K562 (cell line): ENCODE results near the gene APBB2. TPM values are rescaled to one million over a fixed set of nuclear protein-coding genes. Genes with fewer than 3 reads are reported as not detected.

Source experiments
- ATAC-seq: fragments of 200-7000 bp; cut with Tn5 transposase; 3 replicates; pipeline ENCODE4 v1.9.1; 2020; ENCODE audit warnings: moderate library complexity
- BruUV-seq: library from RNA; stranded (reverse); fragments of 400-500 nt; replicated peaks from 2 replicates; lab custom pipeline; 2021; lab: Mats Ljungman, UMichigan
- CTCF ChIA-PET: fragments of 300-600 bp; formaldehyde crosslinking; extraction: SDS; loops from one replicate; lab custom pipeline; 2021; ENCODE audit warnings: low intra/inter-chr PET ratio; lab: Yijun Ruan, JAX
- POLR2A ChIA-PET: fragments of 300-600, 350-650 bp; sonication (Branson Sonifier 250); formaldehyde crosslinking; extraction: SDS; loops from one replicate; lab custom pipeline; 2021; ENCODE audit warnings: antibody characterized with exemption, inconsistent platforms; lab: Yijun Ruan, JAX
- DNase-seq, 4 experiments: peaks; one replicate each; pipeline versions ENCODE4 v3.0.0 to v3.0.0-alpha.2; 2011 to 2018; ENCODE audit warnings: low spot score in 3 of 4, mixed read lengths in 3 of 4; ENCODE audit errors: extremely low read depth in 1 of 4
- FAIRE-seq: peaks from 2 replicates; lab custom pipeline; 2011; peaks lifted over from hg19 to GRCh38; lab: Jason Lieb, UNC
- H2AFZ ChIP-seq: 2 replicates; pipeline ENCODE4 v1.6.0; 2011; ENCODE audit warnings: low read depth, low read length, control low read depth, inconsistent platforms
- H3K27ac ChIP-seq: fragments of 200-600 bp; 3 replicates; pipeline ENCODE4 v1.8.0; 2011; ENCODE audit warnings: low read depth, mild to moderate bottlenecking, control low read depth, inconsistent platforms, low read length, moderate library complexity, mixed read lengths; ENCODE audit errors: extremely low read depth
- H3K27me3 ChIP-seq, 2 experiments: fragments of 300-600 bp in 1 of 2; 2 replicates in 1 of 2; 3 replicates in 1 of 2; pipeline versions ENCODE4 v1.6.0 to v1.8.0; 2011; ENCODE audit warnings: inconsistent platforms in 2 of 2, low read length in 2 of 2, mild to moderate bottlenecking in 1 of 2, mixed read lengths in 1 of 2, moderate library complexity in 1 of 2; ENCODE audit not compliant: control insufficient read depth in 2 of 2, insufficient read depth in 2 of 2
- H3K36me3 ChIP-seq: fragments of 300-600 bp; 3 replicates; pipeline ENCODE4 v1.8.0; 2011; ENCODE audit warnings: mild to moderate bottlenecking, low read length, inconsistent platforms; ENCODE audit not compliant: control insufficient read depth, insufficient read depth
- H3K4me1 ChIP-seq, 2 experiments: fragments of 200-600 bp in 1 of 2; replicated peaks in 1 of 2; 2 replicates in 1 of 2; 3 replicates in 1 of 2; pipeline versions ENCODE4 v1.5.1 to v1.8.0; 2011; ENCODE audit warnings: inconsistent platforms in 2 of 2, low read length in 2 of 2, mild to moderate bottlenecking in 1 of 2, mixed read lengths in 1 of 2, moderate library complexity in 1 of 2; ENCODE audit not compliant: control insufficient read depth in 2 of 2, insufficient read depth in 2 of 2
- H3K4me2 ChIP-seq: 2 replicates; pipeline ENCODE4 v1.6.1; 2011; ENCODE audit warnings: low read length, control low read depth, inconsistent platforms, mixed read lengths; ENCODE audit not compliant: insufficient read depth
- H3K4me3 ChIP-seq: fragments of 200-600 bp; sonication (generic), shearing (Covaris generic); 2 replicates; pipeline ENCODE4 v1.5.1; 2016; ENCODE audit warnings: control low read depth, inconsistent platforms
- H3K79me2 ChIP-seq: fragments of 200-600 bp; 3 replicates; pipeline ENCODE4 v1.8.0; 2011; ENCODE audit warnings: low read length, inconsistent platforms; ENCODE audit not compliant: control insufficient read depth, insufficient read depth
- H3K9ac ChIP-seq, 2 experiments: 2 replicates each; pipeline versions ENCODE4 v1.6.0 to v1.6.1; 2011; ENCODE audit warnings: low read depth in 2 of 2, low read length in 2 of 2, control low read depth in 1 of 2, inconsistent platforms in 1 of 2, mild to moderate bottlenecking in 1 of 2, mixed read lengths in 1 of 2; ENCODE audit not compliant: insufficient read depth in 1 of 2
- H3K9me1 ChIP-seq: one replicate; pipeline ENCODE4 v1.6.0; 2011; ENCODE audit warnings: inconsistent platforms, mild to moderate bottlenecking, low read length, moderate library complexity; ENCODE audit not compliant: control insufficient read depth, insufficient read depth
- H3K9me3 ChIP-seq: replicated peaks from 2 replicates; pipeline ENCODE4 v1.5.1; 2011; ENCODE audit warnings: low read depth, low read length, inconsistent platforms; ENCODE audit not compliant: control insufficient read depth, insufficient read depth
- H4K20me1 ChIP-seq: replicated peaks from 2 replicates; pipeline ENCODE4 v1.6.1; 2011; ENCODE audit warnings: low read length, inconsistent platforms, mixed read lengths; ENCODE audit not compliant: control insufficient read depth, insufficient read depth
- CTBP1 ChIP-seq: fragments of 450-650 bp; IDR thresholded peaks from 2 replicates; pipeline ENCODE4 v1.6.1; 2016; ENCODE audit warnings: borderline replicate concordance
- KAT7 ChIP-seq: sonication (generic); formaldehyde crosslinking; IDR thresholded peaks from 2 replicates; pipeline ENCODE4 v1.8.0; 2022; ENCODE audit warnings: missing genetic modification reagents, mild to moderate bottlenecking, borderline replicate concordance
- MBD2 ChIP-seq: sonication (generic); IDR thresholded peaks from 2 replicates; pipeline ENCODE4 v1.6.1; 2016; ENCODE audit warnings: low read depth, borderline replicate concordance
- MTF1 ChIP-seq: fragments of 250-450 bp; sonication (Bioruptor Pico); IDR thresholded peaks from 2 replicates; pipeline ENCODE4 v1.9.0; 2021; ENCODE audit warnings: moderate library complexity, mild to moderate bottlenecking, inconsistent platforms, borderline replicate concordance
- NR2C1 ChIP-seq, 2 experiments: fragments of 450-650 bp; IDR thresholded peaks; 2 replicates each; pipeline ENCODE4 v1.6.1; 2017; ENCODE audit warnings: mild to moderate bottlenecking in 2 of 2, antibody characterized with exemption in 1 of 2, inconsistent platforms in 1 of 2, missing compliant biosample characterization in 1 of 2, missing genetic modification characterization in 1 of 2
- POLR2A ChIP-seq: fragments of 450-650 bp; conservative IDR thresholded peaks from 2 replicates; pipeline ENCODE4 v1.6.1; 2016
- PTRF ChIP-seq: fragments of 450-650 bp; IDR thresholded peaks from 2 replicates; pipeline ENCODE4 v1.6.1; 2016; ENCODE audit warnings: mild to moderate bottlenecking, missing genetic modification characterization, missing compliant biosample characterization
- ZNF239 ChIP-seq: fragments of 250-450 bp; sonication (Bioruptor Pico); IDR thresholded peaks from 2 replicates; pipeline ENCODE4 v1.4.0; 2020; ENCODE audit warnings: mild to moderate bottlenecking
- ZNF280A ChIP-seq: fragments of 450-650 bp; IDR thresholded peaks from 2 replicates; pipeline ENCODE4 v1.6.1; 2018; ENCODE audit warnings: mild to moderate bottlenecking, low read depth; ENCODE audit not compliant: partially characterized antibody
- ZNF384 ChIP-seq: IDR thresholded peaks from 2 replicates; pipeline ENCODE4 v1.6.1; 2012; ENCODE audit warnings: low read depth, low read length, improper control_type of control experiment
- WGBS: fragments of 100-300 bp; shearing (Covaris generic); methylation state at CpG from one replicate; pipeline ENCODE4 v1.1.6; 2016; ENCODE audit warnings: low coverage, mixed read lengths; ENCODE audit not compliant: insufficient coverage; ENCODE audit errors: missing lambda C conversion rate; 5-methylcytosine and 5-hydroxymethylcytosine counted together
- in situ Hi-C: fragments of 300-500 bp; cut with MboI; formaldehyde crosslinking; loops from 4 replicates; pipeline ENCODE4 v1.15.0; 2018; ENCODE audit warnings: inconsistent platforms, mixed read lengths
- intact Hi-C: fragments of 100-400 bp; cut with micrococcal nuclease; formaldehyde crosslinking; loops from 2 replicates; pipeline ENCODE4 v1.14.2; 2022
- polyA plus RNA-seq, 8 experiments: library from polyadenylated mRNA; depleted of rRNA in 4 of 8; stranded (reverse) in 5 of 8; unstranded in 3 of 8; fragments of >200 nt; fragmentation: Nextera tagmentation in 2 of 8; fragmentation: Illumina TruSeq in 1 of 8; extraction: Ambion mirVana in 2 of 8; extraction: Trizol in 1 of 8; gene quantifications; 2 replicates each; pipeline versions ENCODE4 v1.2.1 to v1.2.3, GENCODE V29; 2011 to 2014; ENCODE audit warnings: inconsistent platforms in 1 of 8, missing spikeins in 1 of 8
- total RNA-seq, 7 experiments: library from RNA; depleted of rRNA in 6 of 7; stranded (reverse); fragments of >200 nt in 6 of 7; fragmentation: Illumina TruSeq in 2 of 7; extraction: Trizol in 2 of 7; gene quantifications; 2 replicates each; pipeline versions ENCODE4 v1.2.1 to v1.2.3, GENCODE V29; 2011 to 2021; ENCODE audit warnings: low replicate concordance in 1 of 7
- TF ChIP-seq, protein P1 (sequence below): fragments of 250-450 bp; sonication (Bioruptor Pico); IDR thresholded peaks from 2 replicates; pipeline ENCODE4 v1.8.0; 2022; ENCODE audit warnings: inconsistent platforms

Gene APBB2
- total and polyA plus RNA-seq, 9 of the 15 experiments (the other 6 are each of a cell fraction or from before 2014, with no cell fraction given) = 0.08 to 2.1 (median 1.4) TPM

GRCh38 chr4:40829586-40829985 lies 384.8 kb downstream of the APBB2 start:
- Histone ChIP-seq H4K20me1 (no peaks in the 10 kb centered on the region), H3K27ac (no peak overlapping the region), H3K9me1 (peaks cover 2% of the 10 kb centered on the region), H2AFZ (no peak overlapping the region), H3K4me1 (no peaks in the 10 kb centered on the region), H3K79me2 (no peaks in the 10 kb centered on the region), H3K9ac (no peak overlapping the region), H3K27me3 (peaks cover 27 to 73% of the 10 kb centered on the region in 2 experiments), H3K4me3 (no peak overlapping the region), H3K4me2 (no peak overlapping the region), H3K9me3 (no peaks in the 10 kb centered on the region), H3K36me3 (no peaks in the 10 kb centered on the region)
- 3% methylated on average over 3 of the region's 4 CpGs for WGBS
- ChIA-PET POLR2A (interaction anchor here (0.6 kb wide), 2 partner anchors 60 to 61 kb away, joined by 3 to 4 read pairs; no protein-coding TSS in a partner anchor), CTCF (no interaction called here)
- ATAC-seq (no peak), FAIRE-seq (no peak), DNase-seq (no peak)
- TF ChIP-seq, protein P1, sequence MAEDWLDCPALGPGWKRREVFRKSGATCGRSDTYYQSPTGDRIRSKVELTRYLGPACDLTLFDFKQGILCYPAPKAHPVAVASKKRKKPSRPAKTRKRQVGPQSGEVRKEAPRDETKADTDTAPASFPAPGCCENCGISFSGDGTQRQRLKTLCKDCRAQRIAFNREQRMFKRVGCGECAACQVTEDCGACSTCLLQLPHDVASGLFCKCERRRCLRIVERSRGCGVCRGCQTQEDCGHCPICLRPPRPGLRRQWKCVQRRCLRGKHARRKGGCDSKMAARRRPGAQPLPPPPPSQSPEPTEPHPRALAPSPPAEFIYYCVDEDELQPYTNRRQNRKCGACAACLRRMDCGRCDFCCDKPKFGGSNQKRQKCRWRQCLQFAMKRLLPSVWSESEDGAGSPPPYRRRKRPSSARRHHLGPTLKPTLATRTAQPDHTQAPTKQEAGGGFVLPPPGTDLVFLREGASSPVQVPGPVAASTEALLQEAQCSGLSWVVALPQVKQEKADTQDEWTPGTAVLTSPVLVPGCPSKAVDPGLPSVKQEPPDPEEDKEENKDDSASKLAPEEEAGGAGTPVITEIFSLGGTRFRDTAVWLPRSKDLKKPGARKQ (CRISPR knock-in tag) = no peak
- TF ChIP-seq NR2C1 (IDR thresholded peaks at IDR 0.05) = no peak
- TF ChIP-seq NR2C1 (tag; IDR thresholded peaks at IDR 0.05) = no peak
- no peak for TF ChIP-seq MBD2
- TF ChIP-seq MTF1 (CRISPR knock-in tag) = no peak
- TF ChIP-seq PTRF (tag) = no peak
- TF ChIP-seq KAT7 = no peak
- no peak for TF ChIP-seq ZNF239 (CRISPR knock-in tag)
- no peak for TF ChIP-seq POLR2A
- TF ChIP-seq ZNF384 = no peak
- TF ChIP-seq ZNF280A = no peak
- no peak for TF ChIP-seq CTBP1
- no TSS peak for BruUV-seq
- intact Hi-C loops (no loop called here), in situ Hi-C loops (no loop called here)
